HEK293 (cell line): ENCODE measurements around the gene CD79A.

Experiments used
- KLF10 ChIP-seq: fragments of 450-650 bp; IDR thresholded peaks from 2 replicates; pipeline ENCODE4 v1.5.1; 2018; ENCODE audit warnings: missing biosample characterization, mild to moderate bottlenecking, missing genetic modification characterization
- ZBTB1 ChIP-seq: fragments of 450-650 bp; formaldehyde crosslinking; IDR thresholded peaks from 2 replicates; pipeline ENCODE4 v1.5.1; 2016; ENCODE audit warnings: missing biosample characterization, missing genetic modification characterization
- ZBTB8A ChIP-seq: fragments of 450-650 bp; formaldehyde crosslinking; IDR thresholded peaks from 2 replicates; pipeline ENCODE4 v1.5.1; 2016; ENCODE audit warnings: missing biosample characterization, missing genetic modification characterization
- ZNF19 ChIP-seq: fragments of 450-650 bp; formaldehyde crosslinking; IDR thresholded peaks from 2 replicates; pipeline ENCODE4; 2016; ENCODE audit warnings: missing biosample characterization, missing genetic modification characterization, low read depth
- ZNF23 ChIP-seq: fragments of 450-650 bp; formaldehyde crosslinking; IDR thresholded peaks from 2 replicates; pipeline ENCODE4 v1.5.1; 2016; ENCODE audit warnings: missing biosample characterization, missing genetic modification characterization, borderline replicate concordance
- ZNF677 ChIP-seq: fragments of 450-650 bp; IDR thresholded peaks from 2 replicates; pipeline ENCODE4 v1.5.0; 2018; ENCODE audit warnings: missing biosample characterization, mild to moderate bottlenecking, missing genetic modification characterization, moderate library complexity
- ZSCAN30 ChIP-seq: fragments of 450-650 bp; IDR thresholded peaks from 2 replicates; pipeline ENCODE4 v1.5.1; 2018; ENCODE audit warnings: missing biosample characterization, mild to moderate bottlenecking, missing genetic modification characterization, moderate library complexity
- TF ChIP-seq, protein P1 (sequence below): fragments of 450-650 bp; formaldehyde crosslinking; IDR thresholded peaks from 2 replicates; pipeline ENCODE4 v1.5.1; 2016; ENCODE audit warnings: missing biosample characterization, missing genetic modification characterization
- TF ChIP-seq, protein P2 (sequence below): fragments of 450-650 bp; formaldehyde crosslinking; IDR thresholded peaks from 2 replicates; pipeline ENCODE4 v1.5.1; 2016; ENCODE audit warnings: missing biosample characterization, missing genetic modification characterization

DNA sequence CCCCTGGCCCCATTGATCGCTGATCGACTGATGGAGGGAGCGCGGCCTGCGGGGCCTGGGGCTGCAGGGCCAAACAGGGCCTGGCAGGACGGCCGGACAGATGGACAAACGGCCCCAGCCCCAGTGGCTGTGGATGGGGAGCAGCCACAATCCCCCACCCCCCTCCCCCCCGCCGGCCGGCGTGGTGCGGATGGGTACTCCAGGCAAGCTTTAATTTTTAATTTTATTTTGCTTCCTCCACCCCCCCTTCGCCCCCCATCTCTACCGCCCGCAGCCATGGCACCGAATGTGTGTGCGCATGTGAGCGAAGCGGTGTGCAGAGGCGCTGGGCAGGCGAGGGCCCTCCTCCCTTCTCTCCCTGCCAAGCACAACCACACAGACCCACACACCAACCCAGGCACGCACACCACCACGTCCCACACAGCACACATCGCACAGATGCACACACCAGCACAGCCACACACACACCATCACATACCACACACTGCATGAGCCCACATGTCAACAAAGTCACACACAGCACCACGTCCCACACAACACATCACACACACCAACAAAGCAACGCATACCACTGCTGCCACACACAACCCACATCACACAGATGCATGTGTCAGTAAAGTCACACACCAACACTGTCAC is 38.8 kb downstream of the CD79A start:
- TF ChIP-seq ZNF19 (tag by site-specific recombination), result no peak
- no peak for TF ChIP-seq ZBTB8A (tag by site-specific recombination)
- no peak for TF ChIP-seq KLF10 (tag by site-specific recombination)
- TF ChIP-seq, protein P1, sequence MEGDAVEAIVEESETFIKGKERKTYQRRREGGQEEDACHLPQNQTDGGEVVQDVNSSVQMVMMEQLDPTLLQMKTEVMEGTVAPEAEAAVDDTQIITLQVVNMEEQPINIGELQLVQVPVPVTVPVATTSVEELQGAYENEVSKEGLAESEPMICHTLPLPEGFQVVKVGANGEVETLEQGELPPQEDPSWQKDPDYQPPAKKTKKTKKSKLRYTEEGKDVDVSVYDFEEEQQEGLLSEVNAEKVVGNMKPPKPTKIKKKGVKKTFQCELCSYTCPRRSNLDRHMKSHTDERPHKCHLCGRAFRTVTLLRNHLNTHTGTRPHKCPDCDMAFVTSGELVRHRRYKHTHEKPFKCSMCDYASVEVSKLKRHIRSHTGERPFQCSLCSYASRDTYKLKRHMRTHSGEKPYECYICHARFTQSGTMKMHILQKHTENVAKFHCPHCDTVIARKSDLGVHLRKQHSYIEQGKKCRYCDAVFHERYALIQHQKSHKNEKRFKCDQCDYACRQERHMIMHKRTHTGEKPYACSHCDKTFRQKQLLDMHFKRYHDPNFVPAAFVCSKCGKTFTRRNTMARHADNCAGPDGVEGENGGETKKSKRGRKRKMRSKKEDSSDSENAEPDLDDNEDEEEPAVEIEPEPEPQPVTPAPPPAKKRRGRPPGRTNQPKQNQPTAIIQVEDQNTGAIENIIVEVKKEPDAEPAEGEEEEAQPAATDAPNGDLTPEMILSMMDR (tag by site-specific recombination), result no peak
- no peak for TF ChIP-seq ZSCAN30 (tag by site-specific recombination)
- no peak for TF ChIP-seq ZBTB1 (tag by site-specific recombination)
- no peak for TF ChIP-seq ZNF23 (tag by site-specific recombination)
- TF ChIP-seq, protein P2, sequence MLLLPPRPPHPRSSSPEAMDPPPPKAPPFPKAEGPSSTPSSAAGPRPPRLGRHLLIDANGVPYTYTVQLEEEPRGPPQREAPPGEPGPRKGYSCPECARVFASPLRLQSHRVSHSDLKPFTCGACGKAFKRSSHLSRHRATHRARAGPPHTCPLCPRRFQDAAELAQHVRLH (tag by site-specific recombination), result no peak
- no peak for TF ChIP-seq ZNF677 (tag by site-specific recombination)
